GM23338 (cell line): ENCODE data around the gene GALNT1.

ENCODE experiments used
- CTCF ChIP-seq, 2 experiments: fragments of 200-600 bp in 1 of 2; sonication (generic) in 1 of 2; conservative IDR thresholded peaks; 2 replicates each; pipeline versions ENCODE4 v1.5.1 to v1.6.1; 2016 to 2017; ENCODE audit warnings: antibody characterized with exemption in 2 of 2, low read depth in 2 of 2, mild to moderate bottlenecking in 2 of 2, moderate library complexity in 1 of 2
- EZH2 ChIP-seq: fragments of 200-600 bp; sonication (generic); IDR thresholded peaks from one replicate; pipeline ENCODE4 v1.8.0; 2017; ENCODE audit warnings: antibody characterized with exemption, mild to moderate bottlenecking, low read depth; ENCODE audit not compliant: unreplicated experiment
- EZH2phosphoT487 ChIP-seq: fragments of 200-600 bp; sonication (generic); IDR thresholded peaks from one replicate; pipeline ENCODE4 v1.8.1; 2018; ENCODE audit warnings: antibody characterized with exemption; ENCODE audit not compliant: unreplicated experiment
- POLR2AphosphoS5 ChIP-seq: IDR thresholded peaks from 2 replicates; pipeline ENCODE4 v1.6.1; 2016; ENCODE audit warnings: antibody characterized with exemption, low read depth
- STAT1 ChIP-seq: IDR thresholded peaks from one replicate; pipeline ENCODE4 v1.6.1; 2016; ENCODE audit warnings: antibody characterized with exemption; ENCODE audit not compliant: unreplicated experiment
- ZNF331 ChIP-seq: fragments of 250-450 bp; sonication (Bioruptor Pico); IDR thresholded peaks from 2 replicates; pipeline ENCODE4 v1.5.0; 2020; ENCODE audit warnings: low read depth, mild to moderate bottlenecking, moderate library complexity

DNA sequence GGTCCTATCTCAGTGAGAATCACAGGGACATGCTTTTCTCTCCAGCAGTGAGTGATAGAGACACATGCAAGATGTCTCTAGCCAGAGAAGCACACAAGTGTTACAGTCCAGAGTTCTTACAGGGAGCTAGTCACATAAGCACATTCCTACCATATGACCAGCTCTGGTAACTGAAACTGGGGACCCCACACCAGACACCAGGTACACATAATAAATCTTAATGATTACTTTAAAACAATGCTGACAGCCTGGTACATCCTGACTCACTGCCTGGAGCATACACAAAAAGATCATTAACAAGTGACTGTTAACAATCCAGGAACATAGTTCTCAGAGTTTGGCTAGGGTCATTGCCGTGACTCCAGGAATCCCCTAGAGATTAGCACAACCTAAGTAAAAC lies 53.6 kb downstream of the GALNT1 start:
- TF ChIP-seq CTCF (conservative IDR thresholded peaks at IDR 0.05; ENCODE audit: low read depth in 2 of 2) (no peak), POLR2AphosphoS5 (no peak), EZH2 (no peak), STAT1 (no peak), ZNF331 (CRISPR knock-in tag) (no peak), EZH2phosphoT487 (no peak)
